Caco-2 (cell line): ENCODE data around the gene RPEL1. TPM values are rescaled to one million over a fixed set of nuclear protein-coding genes. Genes with fewer than 3 reads are reported as not detected.

Experiments used
- BruUV-seq: library from RNA; stranded (reverse); fragments of 400-500 nt; replicated peaks from 2 replicates; lab custom pipeline; 2021; lab: Mats Ljungman, UMichigan
- CTCF ChIA-PET: fragments of 300-600 bp; sonication (Branson Sonifier 250); formaldehyde crosslinking; loops from one replicate; lab custom pipeline; 2022; ENCODE audit warnings: antibody characterized with exemption; lab: Charles Lee
- POLR2A ChIA-PET: fragments of 300-600 bp; sonication (Branson Sonifier 250); formaldehyde crosslinking; loops from one replicate; lab custom pipeline; 2022; ENCODE audit warnings: antibody characterized with exemption; lab: Charles Lee
- DNase-seq, 2 experiments: peaks; one replicate each; pipeline versions ENCODE4 v3.0.0 to v3.0.0-alpha.2; 2020 to 2022
- H3K27me3 ChIP-seq: replicated peaks from 2 replicates; pipeline ENCODE4 v1.6.0; 2011; ENCODE audit warnings: low read length; ENCODE audit not compliant: control insufficient read depth, insufficient read depth
- H3K36me3 ChIP-seq: 2 replicates; pipeline ENCODE4 v1.5.1; 2011; ENCODE audit warnings: low read length; ENCODE audit not compliant: control insufficient read depth, insufficient read depth
- H3K4me1 ChIP-seq: fragments of 250-450 bp; sonication (Bioruptor Pico); 2 replicates; pipeline ENCODE4 v1.5.1; 2020; ENCODE audit warnings: mild to moderate bottlenecking
- H3K4me3 ChIP-seq: 2 replicates; pipeline ENCODE4 v1.5.1; 2011; ENCODE audit warnings: low read depth, mild to moderate bottlenecking, control low read depth, low read length
- H3K9me3 ChIP-seq: fragments of 250-450 bp; sonication (Bioruptor Pico); 2 replicates; pipeline ENCODE4 v1.5.1; 2020; ENCODE audit warnings: mild to moderate bottlenecking, moderate library complexity
- H3K27ac Mint-ChIP-seq: one replicate; pipeline ENCODE4 v1.8.0; 2022; ENCODE audit warnings: mixed read lengths; ENCODE audit not compliant: unreplicated experiment
- H3K27me3 Mint-ChIP-seq: one replicate; pipeline ENCODE4 v1.8.0; 2022; ENCODE audit warnings: mixed read lengths; ENCODE audit not compliant: insufficient read depth, unreplicated experiment
- H3K36me3 Mint-ChIP-seq: one replicate; pipeline ENCODE4 v1.8.0; 2022; ENCODE audit warnings: mild to moderate bottlenecking, mixed read lengths; ENCODE audit not compliant: insufficient read depth, unreplicated experiment
- H3K4me1 Mint-ChIP-seq: one replicate; pipeline ENCODE4 v1.8.0; 2022; ENCODE audit warnings: low read depth, mixed read lengths; ENCODE audit not compliant: unreplicated experiment
- H3K4me3 Mint-ChIP-seq: one replicate; pipeline ENCODE4 v1.8.0; 2022; ENCODE audit warnings: mild to moderate bottlenecking, moderate library complexity, mixed read lengths; ENCODE audit not compliant: unreplicated experiment
- H3K9me3 Mint-ChIP-seq: one replicate; pipeline ENCODE4 v1.8.0; 2022; ENCODE audit warnings: mixed read lengths; ENCODE audit not compliant: unreplicated experiment
- CTCF ChIP-seq, 2 experiments: fragments of 200-600 bp in 1 of 2; IDR thresholded peaks; 1 replicate in 1 of 2; 2 replicates in 1 of 2; pipeline versions ENCODE4 v1.5.1 to v1.8.0; 2011 to 2022; ENCODE audit warnings: antibody characterized with exemption in 1 of 2, control low read depth in 1 of 2, inconsistent platforms in 1 of 2, low read depth in 1 of 2, low read length in 1 of 2, mild to moderate bottlenecking in 1 of 2, moderate library complexity in 1 of 2; ENCODE audit not compliant: insufficient read depth in 1 of 2, severe bottlenecking in 1 of 2, unreplicated experiment in 1 of 2
- intact Hi-C: fragments of 100-400 bp; cut with micrococcal nuclease; formaldehyde crosslinking; loops from one replicate; pipeline ENCODE4 v1.10.0; 2022; ENCODE audit not compliant: unreplicated experiment
- total RNA-seq: library from RNA; stranded (reverse); gene quantifications from 2 replicates; pipeline ENCODE4 v1.2.3, GENCODE V29; 2022

The RPEL1 gene
- total RNA-seq, 1 experiment from 2014 or later = not detected

GRCh38 chr10:103254113-103254512, 8.4 kb downstream of the RPEL1 start:
- no peak overlapping the region for H3K4me3 ChIP-seq
- no peaks in the 10 kb centered on the region for H3K9me3 ChIP-seq
- peaks cover 7% of the 10 kb centered on the region for H3K4me1 Mint-ChIP-seq
- no peak overlapping the region for H3K4me3 Mint-ChIP-seq
- H3K27me3 Mint-ChIP-seq = no peaks in the 10 kb centered on the region
- ChIA-PET CTCF (no interaction called here), POLR2A (no interaction called here)
- H3K4me1 ChIP-seq = no peaks in the 10 kb centered on the region
- BruUV-seq = no TSS peak
- H3K27me3 ChIP-seq = no peaks in the 10 kb centered on the region
- no peak overlapping the region for H3K27ac Mint-ChIP-seq
- H3K36me3 ChIP-seq = no peaks in the 10 kb centered on the region
- no peak for TF ChIP-seq CTCF (IDR thresholded peaks at IDR 0.05; ENCODE audit: insufficient read depth in 1 of 2, low read depth in 1 of 2, low read length in 1 of 2, severe bottlenecking in 1 of 2, unreplicated experiment in 1 of 2)
- H3K36me3 Mint-ChIP-seq = peaks cover 7% of the 10 kb centered on the region
- no peak for DNase-seq
- peaks cover 14% of the 10 kb centered on the region for H3K9me3 Mint-ChIP-seq
- intact Hi-C loops = no loop called here

- POLR2A ChIA-PET = no interaction called here
- intact Hi-C loops = no loop called here
Measured at GRCh38 chr10:103254538-103255325, 9.0 kb downstream of the RPEL1 start.

GRCh38 chr10:103256613-103257012, 10.9 kb downstream of the RPEL1 start:
- H3K27me3 Mint-ChIP-seq = no peaks in the 10 kb centered on the region
- intact Hi-C loops = no loop called here
- no peak for DNase-seq
- POLR2A ChIA-PET = no interaction called here
- no peaks in the 10 kb centered on the region for H3K4me1 ChIP-seq
- peaks cover 7% of the 10 kb centered on the region for H3K4me1 Mint-ChIP-seq
- H3K27me3 ChIP-seq = no peaks in the 10 kb centered on the region
- no peak overlapping the region for H3K4me3 ChIP-seq
- no TSS peak for BruUV-seq
- no peaks in the 10 kb centered on the region for H3K36me3 ChIP-seq
- H3K4me3 Mint-ChIP-seq = no peak overlapping the region
- CTCF ChIA-PET = no interaction called here
- H3K9me3 ChIP-seq = peaks cover 13% of the 10 kb centered on the region
- H3K27ac Mint-ChIP-seq = no peak overlapping the region
- H3K36me3 Mint-ChIP-seq = peaks cover 1% of the 10 kb centered on the region
- H3K9me3 Mint-ChIP-seq = peaks cover 23% of the 10 kb centered on the region
- TF ChIP-seq CTCF (IDR thresholded peaks at IDR 0.05; ENCODE audit: insufficient read depth in 1 of 2, low read depth in 1 of 2, low read length in 1 of 2, severe bottlenecking in 1 of 2, unreplicated experiment in 1 of 2) = no peak

More at GRCh38 chr10:103254538-103255325, 9.0 kb downstream of the RPEL1 start:
- no peaks in the 10 kb centered on the region for H3K27me3 ChIP-seq
- H3K9me3 ChIP-seq = peaks cover 4% of the 10 kb centered on the region
- no peaks in the 10 kb centered on the region for H3K27me3 Mint-ChIP-seq
- CTCF ChIA-PET = interaction anchor here (0.7 kb wide), 1 partner anchor 322 kb away, joined by 7 read pairs; no protein-coding TSS in a partner anchor
- no TSS peak for BruUV-seq
- H3K9me3 Mint-ChIP-seq = peaks cover 18% of the 10 kb centered on the region
- H3K36me3 ChIP-seq = no peaks in the 10 kb centered on the region
- no peak for TF ChIP-seq CTCF (IDR thresholded peaks at IDR 0.05; ENCODE audit: insufficient read depth in 1 of 2, low read depth in 1 of 2, low read length in 1 of 2, severe bottlenecking in 1 of 2, unreplicated experiment in 1 of 2)
- H3K4me3 ChIP-seq = no peak overlapping the region
- H3K36me3 Mint-ChIP-seq = peaks cover 7% of the 10 kb centered on the region
- DNase-seq = no peak
- H3K27ac Mint-ChIP-seq = no peak overlapping the region
- H3K4me3 Mint-ChIP-seq = no peak overlapping the region
- H3K4me1 Mint-ChIP-seq = peaks cover 7% of the 10 kb centered on the region
- no peaks in the 10 kb centered on the region for H3K4me1 ChIP-seq
